ENCODE data around the gene DCXR. TPM values are rescaled to one million over a fixed set of nuclear protein-coding genes. Genes with fewer than 3 reads are reported as not detected.

The DCXR gene
- total RNA-seq, 1 donor from 2014 or later = 36.5 TPM

DNA sequence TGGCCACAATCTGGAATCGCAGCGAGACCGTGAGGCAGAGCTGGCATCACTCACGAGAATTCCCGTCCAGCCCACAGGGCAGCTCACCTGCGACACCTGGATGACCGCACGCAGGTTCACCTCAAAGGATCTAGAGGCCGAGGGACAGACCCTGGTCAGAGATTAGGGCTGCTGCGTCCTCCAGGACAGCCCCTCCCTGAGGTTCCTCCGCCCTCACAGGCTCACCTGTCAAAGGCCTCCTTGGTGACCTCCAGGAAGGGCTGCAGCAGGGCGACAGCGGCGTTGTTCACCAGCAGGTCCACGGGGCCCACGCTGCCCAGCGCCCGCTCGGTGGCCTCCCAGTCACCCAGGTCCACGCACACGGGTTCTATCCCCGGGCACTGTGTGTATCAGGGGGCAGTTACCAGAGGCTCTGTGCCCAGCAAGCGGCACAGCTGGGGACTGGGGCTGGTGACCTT is 834 bp downstream of the DCXR start:
- Histone ChIP-seq H3K4me2 (peak overlapping the region; percentile 91), H2AFZ (replicated peaks) (peak overlapping the region; percentile 78), H3K4me3 (peak overlapping the region; percentile 66), H3K36me3 (no peaks in the 10 kb centered on the region), H3K4me1 (peaks cover 15% of the 10 kb centered on the region), H3K27me3 (peaks cover 9% of the 10 kb centered on the region), H3K79me2 (ENCODE audit: low read depth) (peaks cover 4% of the 10 kb centered on the region), H4K20me1 (ENCODE audit: low read depth) (peaks cover 28% of the 10 kb centered on the region), H3K9me3 (ENCODE audit: low read depth) (no peaks in the 10 kb centered on the region), H3K9ac (no peak overlapping the region), H3K27ac (no peak overlapping the region), H3F3A (ENCODE audit: low read depth) (peaks cover 27% of the 10 kb centered on the region)
- peaks cover 11% of the 10 kb centered on the region for H3K36me3 Mint-ChIP-seq
- no peak for DNase-seq (ENCODE audit: low spot score)
- H3K27me3 Mint-ChIP-seq (ENCODE audit: insufficient read depth, low read depth) = peaks cover 23% of the 10 kb centered on the region
- no peak overlapping the region for H3K27ac Mint-ChIP-seq
- H3K4me3 Mint-ChIP-seq = peak overlapping the region; percentile 69
- no peak for TF ChIP-seq EZH2phosphoT487 (IDR thresholded peaks at IDR 0.05)
- TF ChIP-seq, protein P1, sequence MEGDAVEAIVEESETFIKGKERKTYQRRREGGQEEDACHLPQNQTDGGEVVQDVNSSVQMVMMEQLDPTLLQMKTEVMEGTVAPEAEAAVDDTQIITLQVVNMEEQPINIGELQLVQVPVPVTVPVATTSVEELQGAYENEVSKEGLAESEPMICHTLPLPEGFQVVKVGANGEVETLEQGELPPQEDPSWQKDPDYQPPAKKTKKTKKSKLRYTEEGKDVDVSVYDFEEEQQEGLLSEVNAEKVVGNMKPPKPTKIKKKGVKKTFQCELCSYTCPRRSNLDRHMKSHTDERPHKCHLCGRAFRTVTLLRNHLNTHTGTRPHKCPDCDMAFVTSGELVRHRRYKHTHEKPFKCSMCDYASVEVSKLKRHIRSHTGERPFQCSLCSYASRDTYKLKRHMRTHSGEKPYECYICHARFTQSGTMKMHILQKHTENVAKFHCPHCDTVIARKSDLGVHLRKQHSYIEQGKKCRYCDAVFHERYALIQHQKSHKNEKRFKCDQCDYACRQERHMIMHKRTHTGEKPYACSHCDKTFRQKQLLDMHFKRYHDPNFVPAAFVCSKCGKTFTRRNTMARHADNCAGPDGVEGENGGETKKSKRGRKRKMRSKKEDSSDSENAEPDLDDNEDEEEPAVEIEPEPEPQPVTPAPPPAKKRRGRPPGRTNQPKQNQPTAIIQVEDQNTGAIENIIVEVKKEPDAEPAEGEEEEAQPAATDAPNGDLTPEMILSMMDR (IDR thresholded peaks at IDR 0.05) = no peak
- no peak for TF ChIP-seq EZH2 (IDR thresholded peaks at IDR 0.05)
- peaks cover 9% of the 10 kb centered on the region for H3K9me3 Mint-ChIP-seq
- H3K4me1 Mint-ChIP-seq = peaks cover 23% of the 10 kb centered on the region

DNA sequence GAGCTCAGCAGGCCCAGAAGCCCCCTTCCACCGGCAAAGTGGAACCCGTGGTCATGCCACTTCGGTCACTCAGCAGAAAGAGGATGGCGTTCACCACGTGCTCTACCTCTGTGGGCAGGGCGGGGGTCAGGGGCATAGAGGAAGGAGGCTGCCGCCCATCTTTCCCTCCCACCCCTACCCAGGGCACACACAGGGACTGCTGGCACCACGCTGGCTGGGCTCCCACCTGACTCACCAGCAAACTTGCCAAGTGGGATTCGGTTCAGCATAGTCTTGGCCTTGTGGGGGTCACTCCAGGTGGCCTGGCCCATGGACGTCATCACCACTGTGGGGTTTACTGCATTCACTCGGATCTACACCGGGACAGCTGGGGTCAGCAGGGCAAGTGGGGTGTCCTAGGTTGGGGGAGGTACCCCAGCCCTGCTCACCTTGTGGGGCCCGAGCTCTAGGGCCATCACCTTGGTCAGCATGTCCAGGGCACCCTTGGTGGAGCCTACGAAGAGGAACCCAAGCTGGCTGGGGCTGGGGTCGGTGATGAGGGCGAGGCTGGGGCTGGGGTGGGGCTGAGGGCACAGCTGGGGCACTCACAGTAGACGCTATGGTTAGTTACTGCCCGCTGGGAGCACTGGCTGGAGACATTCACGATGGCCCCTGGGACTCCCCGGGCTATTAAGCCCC is 1.4 kb downstream of the DCXR start:
- peaks cover 9% of the 10 kb centered on the region for H3K27me3 ChIP-seq
- H3K4me1 ChIP-seq = peaks cover 15% of the 10 kb centered on the region
- no peak for DNase-seq (ENCODE audit: low spot score)
- H3K9ac ChIP-seq = no peak overlapping the region
- H3K36me3 ChIP-seq = no peaks in the 10 kb centered on the region
- Mint-ChIP-seq H3K4me1 (peaks cover 18% of the 10 kb centered on the region), H3K36me3 (peaks cover 11% of the 10 kb centered on the region), H3K9me3 (peaks cover 4% of the 10 kb centered on the region), H3K27me3 (ENCODE audit: insufficient read depth, low read depth) (peaks cover 22% of the 10 kb centered on the region), H3K27ac (no peak overlapping the region), H3K4me3 (peak overlapping the region; percentile 69)
- H3F3A ChIP-seq (ENCODE audit: low read depth) = peaks cover 28% of the 10 kb centered on the region
- H3K4me2 ChIP-seq = peak overlapping the region; percentile 91
- peaks cover 28% of the 10 kb centered on the region for H4K20me1 ChIP-seq (ENCODE audit: low read depth)
- H3K27ac ChIP-seq = no peak overlapping the region
- H3K4me3 ChIP-seq = peak overlapping the region; percentile 66
- no peak overlapping the region for H2AFZ ChIP-seq (replicated peaks)
- peaks cover 4% of the 10 kb centered on the region for H3K79me2 ChIP-seq (ENCODE audit: low read depth)
- H3K9me3 ChIP-seq (ENCODE audit: low read depth) = no peaks in the 10 kb centered on the region
- TF ChIP-seq, protein P1 (IDR thresholded peaks at IDR 0.05) = no peak
- TF ChIP-seq EZH2 (IDR thresholded peaks at IDR 0.05) (no peak), EZH2phosphoT487 (IDR thresholded peaks at IDR 0.05) (no peak)

DNA sequence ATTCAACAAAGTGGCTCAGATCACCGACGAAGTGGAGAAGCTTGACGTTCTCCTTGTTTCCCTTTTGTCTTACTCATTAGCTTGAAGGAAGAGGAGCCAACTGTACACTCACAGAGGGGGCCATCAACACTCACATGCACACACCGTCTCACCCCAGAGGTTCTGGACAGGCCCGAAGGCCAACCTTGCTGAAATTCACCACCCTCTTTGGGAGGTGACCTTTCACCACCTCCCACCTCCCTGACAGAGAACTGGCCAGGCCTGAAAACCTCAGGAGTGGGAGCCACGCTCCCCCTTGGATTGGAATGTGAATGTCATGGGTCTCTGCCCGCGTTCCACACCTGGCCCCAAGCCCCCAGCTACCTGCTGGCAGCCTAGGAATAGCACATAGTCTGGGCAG is 2.0 kb downstream of the DCXR start:
- no peak overlapping the region for H3K4me2 ChIP-seq
- peaks cover 9% of the 10 kb centered on the region for H3K27me3 ChIP-seq
- H3K4me1 ChIP-seq = peaks cover 15% of the 10 kb centered on the region
- H3K9ac ChIP-seq = no peak overlapping the region
- TF ChIP-seq, protein P1 (IDR thresholded peaks at IDR 0.05) = no peak
- TF ChIP-seq EZH2phosphoT487 (IDR thresholded peaks at IDR 0.05) (no peak), EZH2 (IDR thresholded peaks at IDR 0.05) (no peak)
- H4K20me1 ChIP-seq (ENCODE audit: low read depth) = peaks cover 28% of the 10 kb centered on the region
- peaks cover 11% of the 10 kb centered on the region for H3K36me3 Mint-ChIP-seq
- H3K27ac Mint-ChIP-seq = no peak overlapping the region
- no peak overlapping the region for H2AFZ ChIP-seq (replicated peaks)
- DNase-seq (ENCODE audit: low spot score) = no peak
- H3K4me1 Mint-ChIP-seq = peaks cover 14% of the 10 kb centered on the region
- no peaks in the 10 kb centered on the region for H3K36me3 ChIP-seq
- no peaks in the 10 kb centered on the region for H3K9me3 ChIP-seq (ENCODE audit: low read depth)
- H3K4me3 ChIP-seq = no peak overlapping the region
- no peak overlapping the region for H3K27ac ChIP-seq
- peaks cover 21% of the 10 kb centered on the region for H3K27me3 Mint-ChIP-seq (ENCODE audit: insufficient read depth, low read depth)
- H3K4me3 Mint-ChIP-seq = peak overlapping the region; percentile 69
- peaks cover 34% of the 10 kb centered on the region for H3F3A ChIP-seq (ENCODE audit: low read depth)
- peaks cover 2% of the 10 kb centered on the region for H3K9me3 Mint-ChIP-seq
- H3K79me2 ChIP-seq (ENCODE audit: low read depth) = peaks cover 4% of the 10 kb centered on the region

Data from neural progenitor cell (in vitro differentiated cells).